NCI-H1105 (cell line): ENCODE data around the gene TMEM185A.
A peak's percentile ranks its signal among the peaks of the same experiment; 100 is the strongest.
"Not testable (repeated sequence)": the region's sequence is repeated elsewhere in the genome, so short reads cannot be mapped to it uniquely, and the experiment has no call there.

Experiments
- DNase-seq: peaks from one replicate; lab custom pipeline; 2025; lab: John Stamatoyannopoulos, UW

TMEM185A gene

DNA sequence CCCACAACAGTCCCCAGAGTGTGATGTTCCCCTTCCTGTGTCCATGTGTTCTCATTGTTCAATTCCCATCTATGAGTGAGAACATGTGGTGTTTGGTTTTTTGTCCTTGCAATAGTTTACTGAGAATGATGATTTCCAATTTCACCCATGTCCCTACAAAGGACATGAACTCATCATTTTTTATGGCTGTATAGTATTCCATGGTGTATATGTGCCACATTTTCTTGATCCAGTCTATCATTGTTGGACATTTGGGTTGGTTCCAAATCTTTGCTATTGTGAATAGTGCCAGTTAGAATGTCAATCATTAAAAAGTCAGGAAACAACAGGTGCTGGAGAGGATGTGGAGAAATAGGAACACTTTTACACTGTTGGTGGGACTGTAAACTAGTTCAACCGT lies 11.9 kb downstream of the TMEM185A start:
- not testable (repeated sequence) for DNase-seq

DNA sequence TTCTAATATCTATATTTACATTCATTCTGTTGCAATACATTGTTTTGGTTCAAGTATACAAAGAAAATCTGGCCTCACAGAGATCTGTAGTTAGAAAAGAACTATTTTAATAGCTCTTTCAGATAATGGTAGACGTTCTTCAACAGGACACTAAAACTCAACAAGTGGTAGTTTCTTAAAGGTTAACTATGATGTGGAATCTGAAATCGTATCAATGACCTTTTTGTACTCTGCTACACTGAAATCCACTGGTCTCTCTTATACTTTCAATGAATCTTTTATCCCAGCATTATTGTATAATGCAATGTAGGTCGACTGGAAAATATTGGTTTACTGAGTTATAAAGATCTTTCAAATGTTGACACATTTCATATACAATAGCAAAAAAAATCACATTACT lies 12.7 kb downstream of the TMEM185A start:
- no peak for DNase-seq

DNA sequence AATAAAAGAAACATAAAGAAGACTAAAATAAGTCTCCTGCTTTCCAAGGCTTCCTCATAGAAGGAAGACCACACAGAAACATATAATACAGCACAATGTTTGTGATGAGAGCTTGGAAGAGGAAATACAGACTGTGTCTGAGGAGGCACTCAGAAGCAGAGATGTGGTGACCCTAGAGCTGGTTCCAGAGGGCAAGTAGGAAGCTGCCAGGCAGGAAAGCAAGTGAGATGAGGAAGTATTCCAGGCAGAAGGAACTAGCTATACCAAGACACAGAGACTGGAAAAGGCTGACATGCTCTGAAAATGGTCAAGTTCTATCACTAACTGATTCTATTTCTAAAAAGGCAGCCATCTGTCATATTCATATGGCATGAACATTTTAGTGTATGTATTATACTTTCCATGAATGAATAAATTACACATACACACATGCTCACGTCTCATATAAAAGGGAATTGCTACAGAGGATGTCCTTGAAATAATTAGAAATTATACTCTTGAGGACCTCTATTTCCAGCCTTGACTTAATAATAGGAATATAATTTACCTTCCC lies 19.9 kb downstream of the TMEM185A start:
- no peak for DNase-seq

DNA sequence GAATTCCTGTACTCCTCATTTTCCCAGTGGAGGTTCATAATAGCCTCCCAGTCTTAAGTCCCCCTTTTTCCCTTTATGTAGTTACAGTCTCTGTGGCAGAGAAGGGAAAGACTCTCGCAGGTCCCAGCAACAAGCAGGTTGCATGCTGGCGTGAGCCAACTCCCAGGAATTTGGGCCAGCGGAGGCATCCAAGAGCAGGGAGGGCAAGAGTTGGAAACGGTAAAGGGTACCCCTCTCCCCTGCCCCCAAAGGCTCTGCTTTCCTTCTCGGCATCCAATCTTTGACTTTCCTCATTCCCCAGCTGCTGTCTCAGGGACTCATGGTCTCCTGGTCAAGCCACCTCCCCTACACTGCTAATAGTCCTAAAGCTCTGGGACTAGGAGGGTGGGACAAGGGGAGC lies 21.1 kb downstream of the TMEM185A start:
- DNase-seq: no peak

DNA sequence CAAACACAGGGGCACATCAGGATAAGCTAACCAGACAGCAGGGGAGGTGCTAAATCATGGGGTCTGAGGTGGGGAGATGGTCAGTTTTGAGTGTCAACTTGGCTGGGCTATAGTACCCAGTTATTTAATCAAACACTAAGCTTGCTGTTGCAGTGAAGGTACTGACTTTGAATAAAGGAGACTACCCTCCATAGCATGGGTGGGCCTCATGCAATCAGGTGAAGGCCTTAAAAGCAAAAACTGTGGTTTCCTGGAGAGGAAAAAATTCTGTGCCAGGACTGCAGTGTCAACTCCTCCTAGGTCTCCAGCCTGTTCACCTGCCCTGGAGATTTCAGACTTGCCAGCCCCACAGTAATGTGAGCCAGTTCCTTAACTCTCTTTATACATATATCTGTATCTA lies 23.9 kb downstream of the TMEM185A start:
- DNase-seq: no peak

DNA sequence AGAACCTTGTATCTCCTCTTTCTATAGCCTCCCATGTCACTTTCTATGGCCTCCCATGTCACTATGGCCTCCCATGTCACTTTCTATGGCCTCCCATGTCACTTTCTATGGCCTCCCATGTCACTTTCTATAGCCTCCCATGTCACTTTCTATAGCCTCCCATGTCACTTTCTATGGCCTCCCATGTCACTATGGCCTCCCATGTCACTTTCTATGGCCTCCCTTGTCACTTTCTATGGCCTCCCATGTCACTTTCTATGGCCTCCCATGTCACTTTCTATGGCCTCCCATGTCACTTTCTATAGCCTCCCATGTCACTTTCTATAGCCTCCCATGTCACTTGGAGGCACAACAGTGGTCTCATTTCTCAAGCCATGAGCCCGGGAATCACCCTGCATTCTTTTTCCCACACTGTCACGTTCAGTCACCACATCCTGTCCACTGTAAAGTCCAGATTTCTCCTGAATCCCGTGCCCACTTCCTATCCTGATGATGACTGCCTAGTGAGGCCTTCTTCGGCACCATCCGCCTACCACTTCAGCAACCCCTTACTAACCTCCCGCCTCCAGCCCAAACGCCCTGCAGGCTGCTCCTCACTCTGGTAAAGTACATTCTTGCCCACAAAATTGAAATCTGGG lies 26.2 kb downstream of the TMEM185A start:
- not testable (repeated sequence) for DNase-seq

DNA sequence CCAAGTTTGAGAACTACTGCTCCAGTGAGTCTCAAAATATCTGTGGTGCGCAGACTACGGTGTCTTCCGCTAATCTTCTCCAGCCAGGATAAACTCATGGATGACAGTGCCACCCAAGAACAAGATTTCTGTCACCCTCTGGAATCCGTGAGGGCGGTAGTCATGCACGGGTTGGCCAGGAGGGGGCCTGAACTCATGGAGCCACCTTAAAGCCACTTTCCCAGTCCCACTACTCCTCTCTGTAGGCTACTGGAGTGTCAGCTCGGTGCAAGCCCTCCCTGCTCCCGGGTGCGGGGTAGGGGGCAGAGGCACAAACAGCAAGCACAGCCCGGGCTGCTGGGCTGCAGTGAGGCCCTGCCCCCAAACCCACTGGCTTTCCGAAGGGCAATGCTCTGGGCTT lies 33.0 kb downstream of the TMEM185A start:
- DNase-seq: not testable (repeated sequence)

DNA sequence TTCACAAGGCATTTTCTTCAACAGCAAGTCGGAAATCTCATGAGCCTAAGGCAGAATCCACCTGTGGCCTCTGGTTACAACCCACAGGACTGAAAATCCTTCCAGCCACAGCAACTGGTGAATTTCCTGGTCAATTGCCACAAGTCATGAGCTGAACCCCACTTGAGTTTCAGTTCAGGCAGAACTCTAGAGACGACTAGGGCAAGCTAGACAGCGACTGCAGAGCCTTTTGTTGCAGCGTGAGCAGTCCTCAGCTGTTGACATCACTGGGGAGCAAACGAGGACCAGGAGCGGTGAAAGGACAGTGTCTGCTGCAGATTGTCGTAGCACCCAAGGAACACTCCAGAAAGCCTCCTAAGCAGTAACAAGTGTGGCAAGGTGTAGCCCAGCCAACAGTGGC lies 35.6 kb downstream of the TMEM185A start:
- not testable (repeated sequence) for DNase-seq

DNA sequence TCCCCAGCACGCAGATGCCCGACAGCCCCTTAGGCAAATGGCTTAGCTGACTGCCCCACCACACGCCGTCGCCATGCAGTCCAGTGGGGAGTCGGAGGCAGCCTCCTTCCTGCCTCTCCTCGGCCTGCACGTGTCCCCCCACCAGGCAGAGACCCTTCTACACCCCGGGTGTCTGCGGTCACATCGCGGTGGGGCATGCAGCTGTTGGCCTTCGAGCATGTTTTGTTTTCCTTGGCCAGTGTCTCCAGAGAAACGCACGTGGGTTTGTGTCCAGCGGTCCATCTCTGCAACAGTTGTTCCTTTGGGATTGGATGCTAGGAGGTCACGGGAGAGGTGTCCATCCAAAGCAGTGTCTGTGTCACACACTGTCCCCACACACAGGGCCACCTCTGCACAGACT lies 36.4 kb downstream of the TMEM185A start, which contains the start of gene HSFX2:
Gene HSFX2 (minus strand): TSS at position 101 of the 400 bp plus-strand sequence. CDS start 614 bp downstream, outside the sequence.
- DNase-seq: not testable (repeated sequence)

DNA sequence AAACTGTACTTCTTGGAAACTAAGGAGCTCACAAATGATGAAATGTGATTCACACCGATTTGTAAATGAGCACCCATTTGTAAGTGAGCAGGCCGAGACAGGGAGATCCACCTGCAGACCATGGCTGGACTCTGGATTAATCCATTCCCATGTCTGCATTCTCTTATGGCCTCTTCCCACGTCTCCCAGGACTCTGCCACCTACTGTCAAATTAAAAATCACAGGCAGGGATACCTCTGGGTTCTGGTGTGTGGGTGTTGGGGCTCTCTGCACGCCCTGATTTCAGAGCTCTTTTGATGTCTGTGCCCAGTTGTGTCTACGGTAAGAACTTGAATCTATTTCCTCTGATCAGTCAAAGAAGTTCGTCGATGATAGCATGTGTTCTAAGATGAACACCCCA lies 40.6 kb downstream of the TMEM185A start:
- not testable (repeated sequence) for DNase-seq

DNA sequence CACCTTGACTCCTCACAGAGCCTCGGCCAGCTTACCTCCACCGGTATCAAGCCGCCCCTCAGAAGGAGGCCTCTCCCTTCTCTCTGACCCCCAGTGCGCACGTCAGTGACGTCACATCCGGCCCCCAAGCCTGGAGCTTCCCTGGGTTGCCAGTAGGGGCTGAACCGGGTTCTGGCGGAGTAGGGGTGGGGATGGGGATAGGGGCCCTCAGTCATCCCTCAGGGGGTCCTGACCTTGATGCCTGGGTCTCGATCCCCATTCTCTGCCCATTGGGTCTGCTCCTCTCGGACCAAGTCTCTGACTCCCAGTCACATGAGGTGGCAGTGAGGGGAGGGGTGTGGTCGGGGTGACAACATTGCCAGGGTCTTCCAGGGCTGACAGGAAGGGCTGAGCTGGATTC lies 44.2 kb downstream of the TMEM185A start, which contains the start of gene MAGEA9B:
Gene MAGEA9B (minus strand): TSS at position 101 of the 400 bp plus-strand sequence. CDS start 4,280 bp downstream, outside the sequence.
- DNase-seq: not testable (repeated sequence)

DNA sequence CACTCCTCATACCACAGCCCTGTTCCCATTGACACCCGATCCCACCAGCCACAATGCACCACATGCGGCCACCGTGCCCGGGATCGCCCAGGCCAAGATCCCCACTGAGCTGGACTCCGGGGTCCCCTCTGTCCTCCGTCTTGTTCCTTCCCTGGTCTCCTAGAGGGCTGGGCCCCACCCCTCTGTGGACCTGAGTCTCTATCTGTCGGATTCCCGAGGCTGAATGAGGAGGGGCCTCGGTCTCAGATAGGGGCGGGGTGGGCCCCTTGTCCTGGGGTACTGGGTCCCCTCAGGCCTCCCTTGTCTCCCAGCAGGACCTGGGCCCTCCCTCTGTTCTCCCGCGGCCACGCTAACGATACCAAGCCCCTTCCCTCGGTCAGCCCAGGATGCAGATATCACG lies 46.0 kb downstream of the TMEM185A start:
- DNase-seq: not testable (repeated sequence)

DNA sequence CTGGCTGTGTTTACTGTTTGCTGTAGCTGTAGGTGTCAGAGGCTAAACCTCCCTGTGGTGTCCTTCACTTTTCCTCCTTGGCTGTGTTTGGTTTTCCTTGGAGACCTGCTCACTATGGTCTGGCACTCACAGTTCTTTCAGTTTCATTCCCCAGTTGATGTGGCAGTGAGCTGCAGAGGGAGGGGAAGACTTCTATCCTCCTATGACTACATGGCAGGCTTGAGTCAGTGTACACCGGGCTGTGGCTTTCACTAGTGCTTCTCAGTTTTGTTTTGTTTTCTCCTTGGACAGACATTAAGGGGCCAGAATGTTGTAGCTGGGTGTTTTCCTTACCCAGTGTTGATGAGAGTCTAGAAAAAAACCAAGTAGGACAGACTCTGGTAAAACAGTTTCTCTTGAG lies 58.1 kb downstream of the TMEM185A start:
- not testable (repeated sequence) for DNase-seq

DNA sequence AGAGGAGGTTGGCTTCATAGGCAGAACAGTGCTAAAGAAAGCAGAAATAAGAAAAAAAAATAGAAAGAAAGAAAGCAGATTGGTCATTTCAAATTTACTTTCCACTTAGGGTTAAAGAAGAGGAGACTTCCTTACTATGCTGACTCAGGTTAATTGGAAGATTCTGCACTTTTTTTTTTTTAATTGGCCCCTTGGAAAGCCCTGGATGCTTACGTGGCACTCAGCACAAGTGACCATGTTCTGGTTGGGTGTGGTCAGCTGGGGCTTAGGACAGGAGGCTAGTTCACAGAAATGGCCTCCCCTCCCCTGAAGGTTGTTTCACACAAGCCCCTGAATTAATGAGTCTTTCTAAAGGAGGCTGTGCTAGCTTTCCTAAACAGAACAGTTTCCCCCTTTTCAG lies 58.8 kb downstream of the TMEM185A start:
- DNase-seq: no peak

DNA sequence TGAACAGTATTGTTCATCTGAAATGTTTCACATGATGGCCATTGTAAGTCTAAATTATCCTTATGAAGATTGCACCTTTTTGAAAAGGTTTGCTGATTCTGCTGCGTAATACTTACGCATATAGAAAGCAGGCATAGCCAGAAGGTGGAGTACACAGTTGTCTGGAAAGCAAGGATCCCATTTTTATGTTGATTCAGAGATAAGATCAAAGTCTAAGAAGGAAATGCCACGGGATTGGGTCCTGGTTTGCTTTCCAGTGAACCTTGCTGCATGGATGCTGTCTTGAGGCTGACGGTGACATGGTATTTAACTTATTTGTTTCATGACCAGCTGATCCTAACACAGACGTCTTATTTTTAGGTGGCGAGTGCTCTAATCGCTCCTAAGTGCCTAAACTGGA lies 59.8 kb downstream of the TMEM185A start:
- no peak for DNase-seq

DNA sequence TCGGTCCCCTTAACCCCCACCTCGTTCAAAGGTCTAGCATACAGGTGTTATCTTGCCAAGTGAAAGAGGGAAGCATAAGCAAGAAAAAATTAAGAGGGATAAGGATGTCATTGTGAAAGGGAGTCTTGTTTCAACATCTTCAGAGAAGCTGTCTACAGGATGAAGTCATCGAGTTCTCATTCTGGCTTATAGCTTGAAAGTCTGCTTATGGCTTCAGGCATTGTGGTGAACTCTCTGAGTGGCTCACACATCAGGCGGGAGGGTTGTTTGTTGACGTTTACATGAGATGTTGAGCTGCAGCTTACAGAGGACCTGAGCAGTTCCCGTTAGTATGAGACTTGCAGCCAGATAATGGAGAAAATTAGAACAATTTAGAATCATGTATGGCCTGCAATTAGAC lies 60.9 kb downstream of the TMEM185A start:
- DNase-seq: no peak

DNA sequence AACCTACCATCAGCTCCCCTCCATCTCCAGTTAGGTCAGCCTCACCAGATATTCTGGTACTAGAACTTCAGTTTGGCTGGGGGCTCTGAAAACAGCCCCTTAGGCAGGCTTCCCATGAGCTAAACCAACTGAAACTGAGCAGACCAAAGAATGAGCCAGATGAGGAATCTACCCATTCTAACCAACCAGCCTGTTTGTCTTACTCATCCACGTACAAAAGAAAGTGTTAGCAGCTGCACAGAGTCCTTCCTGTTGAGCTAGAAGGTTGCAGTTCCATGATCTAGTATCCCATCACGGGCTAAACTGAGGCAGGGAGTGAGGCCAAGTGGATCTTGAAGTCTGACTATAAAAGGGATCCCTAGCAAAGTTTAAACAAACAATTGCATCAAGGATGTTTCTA lies 61.8 kb downstream of the TMEM185A start:
- DNase-seq: no peak

DNA sequence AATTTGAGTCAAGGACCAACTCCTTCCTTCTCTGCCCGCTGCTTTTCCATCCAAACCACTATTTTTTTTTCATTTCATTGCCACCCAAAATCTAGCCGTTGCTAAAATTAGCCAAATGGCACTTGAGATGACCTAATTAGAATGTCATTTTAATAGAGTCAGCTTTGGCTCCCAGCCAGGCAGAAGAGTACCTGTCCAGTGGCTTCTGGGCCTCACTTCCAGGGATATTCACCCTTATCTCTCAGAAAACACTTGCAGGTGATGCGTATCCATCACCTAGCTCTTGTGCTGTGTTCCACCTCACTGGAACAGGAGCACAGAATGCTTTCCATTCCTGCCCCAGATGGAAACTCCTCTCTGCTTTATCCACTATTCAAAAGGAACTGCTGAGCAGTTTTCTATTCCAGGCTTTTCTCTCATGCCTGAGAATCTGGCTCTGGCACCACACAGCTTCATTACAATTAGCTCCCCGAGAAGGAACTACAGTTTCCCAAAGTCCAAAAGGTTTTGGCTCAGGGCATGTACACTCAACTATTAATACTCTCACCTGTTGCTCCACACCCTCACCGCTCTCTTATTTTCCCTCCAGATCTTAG lies 62.8 kb downstream of the TMEM185A start:
- DNase-seq: peak; percentile 27

DNA sequence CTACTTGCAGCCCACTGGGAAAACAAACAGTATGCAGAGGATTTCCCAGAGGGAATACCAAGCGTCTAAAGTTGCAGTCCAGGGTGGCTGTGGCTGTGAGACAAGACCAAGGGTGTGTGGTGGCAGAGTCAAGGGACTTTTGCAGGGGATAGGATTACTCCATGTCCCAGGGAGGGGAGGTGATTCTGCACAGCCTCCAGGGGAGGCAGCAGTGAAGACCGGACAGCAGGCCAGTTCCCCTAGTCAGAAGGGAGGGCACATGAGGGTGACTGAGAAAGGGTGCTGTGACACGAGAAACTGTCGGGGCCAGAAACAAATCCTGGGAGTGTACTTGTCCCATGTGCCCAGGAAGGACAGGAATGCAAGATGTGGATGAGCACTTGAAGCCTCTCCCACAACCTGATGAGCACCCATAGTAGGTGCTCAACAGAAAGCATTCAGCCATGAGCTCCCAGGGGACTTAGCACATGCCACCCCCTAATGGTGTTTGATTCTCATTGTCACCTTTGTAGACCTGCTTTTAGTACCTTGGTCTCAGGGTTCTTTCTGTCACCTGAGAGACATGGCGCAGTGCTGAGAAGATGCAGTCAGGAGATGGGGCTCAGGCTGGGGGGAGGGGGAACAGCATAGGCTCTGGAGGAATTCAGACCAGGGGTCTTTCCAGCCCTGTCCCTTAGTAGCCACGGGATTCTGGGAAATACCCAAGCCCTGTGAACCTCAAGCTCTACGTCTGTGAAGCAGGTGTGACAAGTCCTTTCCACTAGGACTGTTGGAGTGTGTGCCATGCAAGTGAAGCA lies 63.8 kb downstream of the TMEM185A start:
- no peak for DNase-seq

DNA sequence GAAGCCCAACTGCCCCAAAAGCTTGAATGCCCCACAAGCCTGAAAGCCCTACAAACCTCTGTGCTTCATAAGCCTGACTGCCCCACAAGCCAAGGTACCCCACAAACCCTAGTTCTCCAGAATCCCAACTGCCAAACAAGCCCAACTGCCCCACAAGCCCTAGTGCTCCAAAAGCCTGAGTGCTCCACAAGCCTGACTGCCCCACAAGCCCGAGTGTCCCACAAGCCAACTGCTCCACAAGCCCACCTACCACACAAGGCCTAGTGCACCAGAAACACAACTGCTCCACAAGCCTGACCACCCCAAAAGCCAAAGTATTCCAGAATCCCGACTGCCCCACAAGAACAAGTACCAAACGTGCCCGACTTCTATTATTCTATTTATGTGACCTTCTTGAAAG lies 68.2 kb downstream of the TMEM185A start:
- DNase-seq: no peak

DNA sequence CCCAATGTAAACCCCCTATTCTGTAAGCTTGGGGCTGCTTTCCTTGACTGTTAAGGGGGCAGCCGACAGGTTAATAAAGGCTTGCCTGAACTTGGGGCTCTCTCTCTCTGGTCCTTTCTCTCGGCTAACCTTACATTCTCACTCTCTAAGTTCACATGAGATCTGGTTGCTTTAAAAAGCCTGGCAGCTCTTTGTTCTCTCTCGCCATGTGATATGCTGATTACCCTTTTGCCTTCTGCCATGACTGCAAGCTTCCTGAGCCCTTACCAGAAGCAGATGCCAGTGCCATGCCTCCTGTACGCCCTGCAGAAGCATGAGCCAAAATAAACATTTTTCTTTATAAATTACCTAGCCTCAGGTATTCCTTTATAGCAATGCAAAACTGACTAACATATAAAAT lies 76.3 kb downstream of the TMEM185A start:
- not testable (repeated sequence) for DNase-seq

DNA sequence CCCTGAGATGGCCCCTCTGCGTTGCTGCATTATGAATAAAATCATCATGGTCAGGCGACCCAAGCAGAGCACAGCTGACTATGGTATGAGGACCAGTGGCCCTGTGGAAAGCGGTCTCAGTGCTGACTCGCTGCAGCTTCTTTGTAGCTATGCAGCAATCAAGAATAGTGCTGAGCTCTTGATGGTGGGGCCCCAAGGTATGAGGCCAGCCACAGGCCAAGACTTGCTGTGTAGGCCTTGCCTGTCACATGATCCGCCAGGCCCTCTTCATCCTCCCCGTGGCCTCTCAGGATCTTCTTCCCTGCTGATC lies 79.7 kb downstream of the TMEM185A start:
- DNase-seq: not testable (repeated sequence)
